Heart right ventricle (tissue), 16 donors: Measurements from ENCODE around the gene BACH1. TPM values are rescaled to one million over a fixed set of nuclear protein-coding genes. Genes with fewer than 3 reads are reported as not detected.
A peak's percentile ranks its signal among the peaks of the same experiment; 100 is the strongest.

Experiments used
- ATAC-seq, 8 donors: fragments of 200-7000 bp; cut with Tn5 transposase; one replicate each; pipeline ENCODE4 v1.9.1; 2020; ENCODE audit warnings: mild to moderate bottlenecking in 8 of 8, moderate library complexity in 8 of 8, moderate number of reproducible peaks in 1 of 8
- DNase-seq, 2 donors: peaks; one replicate each; pipeline ENCODE4 v3.0.0-alpha.2; 2020
- H3K27ac ChIP-seq, 10 donors: fragments of 200-600 bp; sonication (generic) in 2 of 10; one replicate each; pipeline versions ENCODE4 v1.5.0 to v1.8.0; 2020 to 2022; ENCODE audit warnings: mild to moderate bottlenecking in 3 of 10
- H3K27me3 ChIP-seq, 7 donors: fragments of 200-600 bp; one replicate each; pipeline ENCODE4 v1.8.0; 2021 to 2022; ENCODE audit warnings: mild to moderate bottlenecking in 2 of 7
- H3K36me3 ChIP-seq, 9 donors: fragments of 200-600 bp; sonication (generic) in 1 of 9; one replicate each; pipeline versions ENCODE4 v1.5.0 to v1.8.0; 2020 to 2022; ENCODE audit warnings: mild to moderate bottlenecking in 2 of 9
- H3K4me1 ChIP-seq, 9 donors: fragments of 200-600 bp; sonication (generic) in 1 of 9; one replicate each; pipeline versions ENCODE4 v1.5.0 to v1.8.0; 2020 to 2022; ENCODE audit warnings: mild to moderate bottlenecking in 4 of 9
- H3K4me3 ChIP-seq, 10 donors: fragments of 200-600 bp; sonication (generic) in 2 of 10; one replicate each; pipeline versions ENCODE4 v1.5.0 to v1.8.0; 2020 to 2022; ENCODE audit warnings: mild to moderate bottlenecking in 7 of 10, moderate library complexity in 2 of 10
- H3K9me3 ChIP-seq, 11 donors: fragments of 200-600 bp in 10 of 11; sonication (generic) in 2 of 11; one replicate each; pipeline versions ENCODE4 v1.5.0 to v1.8.0; 2013 to 2022; ENCODE audit warnings: mild to moderate bottlenecking in 2 of 11, control low read depth in 1 of 11, moderate library complexity in 1 of 11
- CTCF ChIP-seq, 9 donors: fragments of 200-600 bp; sonication (generic) in 2 of 9; IDR thresholded peaks; one replicate each; pipeline versions ENCODE4 v1.5.0 to v1.8.0; 2021 to 2022; ENCODE audit warnings: antibody characterized with exemption in 9 of 9, mild to moderate bottlenecking in 5 of 9, moderate library complexity in 1 of 9
- WGBS, 2 donors: extraction: QIAGEN DNeasy Blood & Tissue Kit; methylation state at CpG; one replicate each; pipeline ENCODE4 v1.1.7; 2013; ENCODE audit warnings: inconsistent platforms in 1 of 2; 5-methylcytosine and 5-hydroxymethylcytosine counted together
- intact Hi-C, 10 donors: fragments of 100-400 bp; cut with DNase I; formaldehyde crosslinking; loops; one replicate each; pipeline versions ENCODE4 v1.11.1 to v1.14.2; 2022
- polyA plus RNA-seq, 2 donors: library from polyadenylated mRNA; stranded (reverse); fragments of 200-250 nt; gene quantifications; one replicate each; pipeline ENCODE4 v1.2.3, GENCODE V29; 2013
- total RNA-seq, 10 donors: library from RNA; stranded (reverse); fragmentation: NEBNext Ultra II Directional in 3 of 10; extraction: Animal tissue kit (Norgen Biotek cat#: 25700) in 3 of 10; gene quantifications; one replicate each; pipeline versions ENCODE4 v1.2.1 to v1.2.4, GENCODE V29; 2021 to 2023
- donor health status: Arrhythmogenic right ventricular cardiomyopathy.
- donor health status: ischemic (EF 13 %, LVEDD 7.1; RV severe dilation, severe dysfunction).
- donor health status: healthy with polysubstance abuse.
- donor health status: DM: no; HTN: yes; CAD: no.
- donor health status: DM: no; HTN: no; CAD: no.
- donor health status: ischemic (EF 25% LVEDD 6.9; RV normal size, moderate dysfunction).
- donor health status: ischemic (EF 25% LVEDD 5.7; RV mildly dilated, moderate dysfunction).
- donor health status: healthy.
- donor health status: DM: yes; HTN: yes; CAD: no.
- donor health status: Ischemic cardiomyopathy.
- donor health status: ischemic (EF 35%, LVEDD 5.7; RV mildly dilated, moderate dysfunction).
- donor health status: nonischemic (EF 11% LVEDD 7.7; RV severe dilation, severe dysfunction).
- donor health status: DM: yes; HTN: yes; CAD: no.
- donor health status: PGD.
- donor health status: ischemic (EF 29% LVEDD 5.4; RV normal size, mild dysfunction).
- donor health status: nonischemic (EF 23%, LVEDD 6.1; RV moderate dilation, normal function).

The BACH1 gene
- total and polyA plus RNA-seq, 12 donors, result 2.7 to 78.7 (median 44.5) TPM

- H3K4me3 ChIP-seq, result no peak overlapping the region
- TF ChIP-seq CTCF (IDR thresholded peaks at IDR 0.05), result no peak
- no peaks in the 10 kb centered on the region for H3K9me3 ChIP-seq
- DNase-seq, result no peak
- H3K36me3 ChIP-seq, result peaks cover 0 to 5% (median 0%) of the 10 kb centered on the region in 9 donors
- H3K27ac ChIP-seq, result no peak overlapping the region
- peaks cover 3 to 87% (median 61%) of the 10 kb centered on the region in 9 donors for H3K4me1 ChIP-seq
- WGBS, 2 donors, result 55 to 61% methylated on average over 2 of the region's 2 CpGs
- intact Hi-C loops, result no loop called here
- no peak for ATAC-seq
- H3K27me3 ChIP-seq, result no peaks in the 10 kb centered on the region
These were observed 16.5 kb downstream of the BACH1 start for GRCh38 chr21:29315131-29315749.

- 94 to 95% methylated on average over 3 of the region's 3 CpGs for WGBS, 2 donors
- peak overlapping the region in 1 of 10 donors; percentile 59 for H3K27ac ChIP-seq
These were observed 17.5 kb downstream of the BACH1 start for GRCh38 chr21:29316029-29316742.

GRCh38 chr21:29316806-29317205 is 18.1 kb downstream of the BACH1 start:
- Histone ChIP-seq H3K9me3 (no peaks in the 10 kb centered on the region), H3K36me3 (peaks cover 0 to 10% (median under 1%) of the 10 kb centered on the region in 9 donors), H3K27ac (peak overlapping the region in 1 of 10 donors; percentile 59), H3K27me3 (no peaks in the 10 kb centered on the region), H3K4me3 (no peak overlapping the region), H3K4me1 (peaks cover 3 to 88% (median 67%) of the 10 kb centered on the region in 9 donors)
- intact Hi-C loops, result no loop called here
- no peak for DNase-seq
- no peak for ATAC-seq
- 73 to 90% methylated on average over 4 of the region's 4 CpGs for WGBS, 2 donors
- TF ChIP-seq CTCF (IDR thresholded peaks at IDR 0.05), result no peak

More at GRCh38 chr21:29316029-29316742, 17.5 kb downstream of the BACH1 start:
- peaks cover 0 to 4% (median 0%) of the 10 kb centered on the region in 9 donors for H3K36me3 ChIP-seq
- ATAC-seq (no peak), DNase-seq (no peak)
- no peaks in the 10 kb centered on the region for H3K9me3 ChIP-seq
- H3K4me3 ChIP-seq, result no peak overlapping the region
- intact Hi-C loops, result no loop called here
- no peaks in the 10 kb centered on the region for H3K27me3 ChIP-seq
- TF ChIP-seq CTCF (IDR thresholded peaks at IDR 0.05), result no peak
- peaks cover 3 to 92% (median 67%) of the 10 kb centered on the region in 9 donors for H3K4me1 ChIP-seq

GRCh38 chr21:29318354-29318753 is 19.6 kb downstream of the BACH1 start:
- Histone ChIP-seq H3K4me1 (peaks cover 3 to 75% (median 60%) of the 10 kb centered on the region in 9 donors), H3K27me3 (no peaks in the 10 kb centered on the region), H3K4me3 (no peak overlapping the region), H3K36me3 (peaks cover 0 to 26% (median 4%) of the 10 kb centered on the region in 9 donors), H3K9me3 (no peaks in the 10 kb centered on the region), H3K27ac (no peak overlapping the region)
- DNase-seq, result no peak
- 70 to 82% methylated on average over 2 of the region's 2 CpGs for WGBS, 2 donors
- peak in 3 of 8 donors; percentile 9 to 47 (median 21) for ATAC-seq
- intact Hi-C loops, result no loop called here
- TF ChIP-seq CTCF (IDR thresholded peaks at IDR 0.05), result no peak
